ENCODE results near the gene BTBD2.
A peak's percentile ranks its signal among the peaks of the same experiment; 100 is the strongest.
"Not testable (repeated sequence)": the region's sequence is repeated elsewhere in the genome, so short reads cannot be mapped to it uniquely, and the experiment has no call there.

BTBD2 gene

GRCh38 chr19:2012941-2013682 lies 2.4 kb downstream of the BTBD2 start:
- no peak for DNase-seq

GRCh38 chr19:2011169-2011568 lies 4.3 kb downstream of the BTBD2 start:
- no peak for DNase-seq

DNA sequence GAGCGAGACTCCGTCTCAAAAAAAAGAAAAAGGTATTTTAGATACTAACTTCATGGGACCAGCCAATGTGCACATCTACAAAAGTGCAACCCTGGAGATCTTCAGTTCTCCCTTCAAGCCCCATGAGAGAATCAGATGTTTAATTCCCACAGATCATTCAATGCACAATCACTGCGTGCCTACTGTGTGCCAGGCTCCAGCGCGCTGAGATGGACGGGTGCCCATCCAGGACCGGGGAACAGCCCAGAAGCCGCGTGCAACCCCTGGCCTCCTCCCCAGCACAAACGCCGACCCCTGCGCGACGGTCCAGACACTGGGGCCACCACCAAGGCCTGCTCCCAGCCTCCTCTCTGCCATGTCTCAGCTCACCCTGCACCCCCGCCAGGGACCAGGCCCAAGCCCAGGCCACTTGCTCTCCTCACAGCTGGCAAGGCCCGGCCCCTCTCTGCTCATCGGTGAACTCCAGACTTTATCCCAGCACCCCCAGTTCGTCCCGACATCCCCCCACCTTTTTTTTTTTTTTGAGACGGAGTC lies 5.3 kb downstream of the BTBD2 start:
- no peak for DNase-seq

DNA sequence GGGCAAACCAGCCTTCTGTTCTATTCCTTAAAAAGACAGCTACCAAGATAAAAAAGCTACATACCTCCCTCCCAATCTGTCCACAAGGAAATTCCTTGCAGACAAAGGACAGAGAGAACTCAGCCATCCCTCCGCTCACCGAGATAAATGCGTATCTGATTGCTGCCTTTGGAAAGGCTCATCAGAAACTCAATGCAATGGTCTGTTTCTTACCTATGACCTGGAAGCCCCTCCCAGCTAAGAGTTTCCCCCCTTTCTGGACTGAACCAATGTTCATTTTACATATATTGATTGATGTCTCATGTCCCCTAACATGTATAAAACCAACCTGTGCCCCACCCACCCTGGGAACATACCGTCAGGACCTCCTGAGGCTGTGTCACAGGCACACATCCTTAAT lies 11.6 kb downstream of the BTBD2 start:
- no peak for DNase-seq

- no peak for DNase-seq
Observed at GRCh38 chr19:1999856-2000515, 15.5 kb downstream of the BTBD2 start.

GRCh38 chr19:1998712-1999708 lies 16.5 kb downstream of the BTBD2 start:
- no peak for DNase-seq

- DNase-seq, result no peak
Observed at GRCh38 chr19:1997353-1998233, 17.9 kb downstream of the BTBD2 start.

GRCh38 chr19:1992759-1993260 lies 22.7 kb downstream of the BTBD2 start:
- DNase-seq, result peak; percentile 31

- DNase-seq, result no peak
Observed at GRCh38 chr19:1991018-1991913, 24.2 kb downstream of the BTBD2 start.

DNA sequence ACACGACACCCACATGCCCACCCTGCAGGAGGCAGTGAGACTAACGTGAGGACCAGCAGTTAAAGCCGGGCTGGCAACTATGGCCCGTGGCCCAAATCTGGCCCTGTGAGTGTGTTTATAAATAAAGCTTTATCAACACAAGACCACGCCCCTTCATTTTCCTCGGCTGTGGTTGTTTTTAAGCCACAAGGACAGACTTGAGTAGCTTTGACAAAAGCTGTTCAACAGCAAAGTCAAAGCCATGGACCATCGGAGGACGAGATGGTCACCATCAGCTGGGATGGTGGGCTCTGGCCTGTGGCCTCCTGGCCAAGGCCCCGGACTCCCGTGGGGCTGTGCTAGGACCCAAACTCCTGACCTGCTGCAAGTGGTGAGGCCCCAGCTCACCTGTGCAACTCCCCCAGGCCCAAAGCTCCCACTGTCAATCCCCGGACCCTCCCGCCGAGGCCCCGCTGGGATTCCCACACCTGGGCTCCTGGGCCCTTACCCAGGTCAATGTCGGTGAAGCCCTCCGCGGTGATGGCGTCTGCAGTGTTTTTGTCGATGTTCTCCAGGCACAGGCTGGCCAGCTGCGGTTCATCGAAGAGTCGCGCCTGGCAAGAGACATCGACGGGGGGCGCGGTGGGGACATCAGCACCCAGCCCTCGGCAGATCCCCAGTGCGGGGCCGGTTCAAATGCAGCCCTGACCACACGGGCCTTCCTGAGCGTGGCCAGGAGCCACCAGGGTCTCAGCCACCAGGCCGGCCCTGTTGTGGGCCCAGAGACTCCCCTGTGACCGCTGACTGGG lies 25.1 kb downstream of the BTBD2 start:
- no peak for DNase-seq

DNA sequence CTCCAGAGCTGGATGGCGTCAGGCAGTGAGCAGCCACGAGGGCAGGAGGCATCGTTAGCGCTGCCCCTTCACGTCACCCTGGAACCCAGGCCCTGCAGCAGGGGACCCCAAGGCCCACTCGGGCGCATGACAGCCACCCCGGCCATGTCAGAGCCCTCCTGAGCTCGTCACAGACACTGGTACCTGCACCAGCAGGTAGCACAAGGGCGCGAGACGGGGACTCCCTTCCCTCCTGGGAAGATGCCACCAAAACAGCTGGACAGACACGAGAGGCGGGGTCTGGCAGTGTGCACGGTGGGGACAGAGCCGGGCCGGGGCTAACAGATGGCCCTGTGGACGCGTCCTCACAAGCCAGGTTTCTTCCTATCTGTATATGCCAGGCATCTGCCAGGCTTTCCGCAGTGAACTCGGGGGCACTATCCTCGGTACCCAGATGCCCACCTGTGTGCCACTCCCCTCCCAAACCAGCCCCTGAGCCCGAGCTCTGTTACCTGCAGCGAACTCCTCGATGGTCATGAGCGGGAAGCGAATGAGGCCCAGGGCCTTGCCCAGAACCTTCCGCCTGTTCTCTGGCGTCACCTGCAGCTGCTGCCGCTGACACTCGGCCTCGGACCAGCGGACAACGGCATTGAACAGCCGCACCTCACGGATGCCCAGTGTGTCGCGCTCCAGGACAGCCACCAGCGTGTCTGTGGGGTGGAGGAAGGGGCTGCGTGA lies 25.8 kb downstream of the BTBD2 start:
- no peak for DNase-seq

GRCh38 chr19:1988464-1988863 lies 27.1 kb downstream of the BTBD2 start:
- not testable (repeated sequence) for DNase-seq

DNA sequence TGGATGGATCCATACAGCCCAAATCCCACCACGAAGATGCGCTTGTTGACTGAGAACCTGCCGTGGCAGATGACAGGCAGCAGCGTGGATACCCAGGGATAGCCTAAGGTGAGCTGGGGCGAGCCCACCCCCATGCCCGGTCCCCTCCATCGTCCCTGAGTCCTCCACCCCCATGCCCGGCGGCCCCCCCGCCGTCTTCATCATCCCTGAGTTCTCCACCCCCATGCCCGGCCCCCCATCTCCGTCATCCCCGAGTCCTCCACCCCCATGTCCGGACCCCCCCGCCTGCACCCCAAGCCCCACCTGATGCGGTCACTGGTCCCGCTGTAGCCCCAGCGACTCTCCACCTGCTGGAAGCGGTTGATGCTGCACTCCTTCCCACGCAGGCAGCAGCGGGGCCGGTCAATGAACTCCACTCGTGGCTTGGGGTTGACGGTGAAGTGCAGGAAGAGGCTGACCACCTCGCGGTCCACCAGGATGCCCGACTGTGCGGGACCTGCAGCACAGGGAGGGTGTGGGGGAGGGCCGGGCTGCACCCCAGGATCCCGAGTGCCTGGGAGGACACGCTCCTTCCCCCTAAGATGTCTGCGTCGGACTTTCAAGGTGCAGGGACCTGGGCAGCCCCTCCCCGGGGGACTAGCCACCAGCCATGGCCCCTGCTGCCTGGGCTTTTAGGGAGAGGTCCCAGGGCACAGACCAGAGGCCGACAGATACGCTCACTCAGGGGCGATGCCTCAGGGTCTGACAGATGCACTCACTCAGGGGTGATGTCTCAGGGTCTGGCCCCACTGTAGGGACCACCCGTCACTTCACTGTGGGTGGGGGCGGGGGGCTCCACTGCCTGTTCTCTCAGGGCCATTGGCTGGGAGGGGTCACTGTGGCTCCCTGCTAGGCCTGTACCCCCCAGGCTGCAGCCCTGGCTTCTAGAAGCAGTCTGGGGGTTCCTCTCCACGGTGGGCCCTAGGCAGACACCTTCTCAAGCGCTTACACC lies 28.0 kb downstream of the BTBD2 start:
- no peak for DNase-seq

DNA sequence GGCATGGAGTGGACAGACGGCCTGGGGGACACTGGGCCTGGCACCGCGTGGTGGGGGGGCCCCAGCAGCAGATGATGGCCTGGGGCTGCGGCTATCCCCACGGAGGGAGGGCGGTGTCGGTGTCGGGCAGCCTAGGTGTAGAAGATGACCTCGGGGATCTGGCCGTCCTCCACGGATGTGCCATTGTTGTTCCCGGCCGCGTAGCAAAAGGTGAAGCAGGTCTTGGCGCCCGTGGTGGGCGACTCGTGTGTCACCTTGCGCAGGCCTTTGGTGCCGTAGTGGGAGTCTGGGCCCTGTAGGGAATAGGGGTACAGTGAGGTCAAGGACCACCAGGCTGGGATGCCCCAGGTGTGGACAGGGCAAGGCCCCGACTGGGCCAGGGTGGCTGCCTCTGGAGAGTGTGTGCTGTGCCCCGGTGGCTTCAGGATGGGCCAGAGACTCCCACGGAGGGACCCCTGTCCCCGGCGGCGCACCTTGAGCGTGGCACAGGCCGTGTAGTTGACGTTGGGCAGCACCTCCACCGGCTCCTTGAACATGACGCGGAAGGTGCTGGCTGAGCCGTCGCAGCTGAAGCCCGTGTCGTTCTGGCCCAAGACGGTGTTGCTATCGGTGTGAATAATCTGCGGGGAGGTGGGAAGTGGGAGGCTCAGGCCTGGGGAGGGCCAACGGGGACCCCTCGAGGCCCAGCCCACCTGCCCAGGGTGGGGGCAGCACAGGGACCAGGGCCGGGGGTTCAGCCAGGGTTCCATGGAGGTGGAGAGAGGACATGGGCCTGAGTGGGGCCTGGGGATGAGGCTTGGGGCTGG lies 29.0 kb downstream of the BTBD2 start:
- DNase-seq, result no peak

- no peak for DNase-seq
Observed at GRCh38 chr19:1985588-1986356, 29.7 kb downstream of the BTBD2 start.

- DNase-seq, result no peak
Observed at GRCh38 chr19:1984357-1984756, 31.2 kb downstream of the BTBD2 start.
